ENCODE results near the gene MVB12A. TPM values are rescaled to one million over a fixed set of nuclear protein-coding genes. Genes with fewer than 3 reads are reported as not detected.
A peak's percentile ranks its signal among the peaks of the same experiment; 100 is the strongest.

Gene MVB12A
- total RNA-seq, 1 donor from 2014 or later, result 17.5 TPM

GRCh38 chr19:17436874-17437267 lies 17.0 kb downstream of the MVB12A start:
- FAIRE-seq (no peak), DNase-seq (ENCODE audit: low spot score in 2 of 2) (no peak)

GRCh38 chr19:17441241-17442021 lies 21.6 kb downstream of the MVB12A start:
- DNase-seq (ENCODE audit: low spot score in 2 of 2) (no peak), FAIRE-seq (no peak)

- FAIRE-seq, result no peak
Measured at GRCh38 chr19:17445526-17446165, 25.8 kb downstream of the MVB12A start.

GRCh38 chr19:17447704-17448130 lies 27.9 kb downstream of the MVB12A start:
- FAIRE-seq, result no peak
- no peak for DNase-seq (ENCODE audit: low spot score in 2 of 2)

More at GRCh38 chr19:17445526-17446165, 25.8 kb downstream of the MVB12A start:
- no peak for DNase-seq (ENCODE audit: low spot score in 2 of 2)

GRCh38 chr19:17448131-17448967 lies 28.5 kb downstream of the MVB12A start, which contains the start of gene TMEM221:
TSS of gene TMEM221 (minus strand) at chr19:17448668. CDS start at chr19:17448462, 206 bp downstream.
- DNase-seq (ENCODE audit: low spot score in 2 of 2), result peak; percentile 52 to 71
- FAIRE-seq, result no peak

- DNase-seq (ENCODE audit: low spot score in 2 of 2) (no peak), FAIRE-seq (no peak)
Measured at GRCh38 chr19:17450264-17451075, 30.6 kb downstream of the MVB12A start.

- FAIRE-seq (no peak), DNase-seq (ENCODE audit: low spot score in 2 of 2) (no peak)
Measured at GRCh38 chr19:17451820-17452219, 32.0 kb downstream of the MVB12A start.

- FAIRE-seq, result no peak
- no peak for DNase-seq (ENCODE audit: low spot score in 2 of 2)
Measured at GRCh38 chr19:17454576-17455071, 34.8 kb downstream of the MVB12A start.

GRCh38 chr19:17455308-17456123 lies 35.7 kb downstream of the MVB12A start:
- no peak for FAIRE-seq

GRCh38 chr19:17456127-17456526 lies 36.3 kb downstream of the MVB12A start:
- FAIRE-seq, result no peak
- DNase-seq (ENCODE audit: low spot score in 2 of 2), result no peak

More at GRCh38 chr19:17455308-17456123, 35.7 kb downstream of the MVB12A start:
- no peak for DNase-seq (ENCODE audit: low spot score in 2 of 2)

- FAIRE-seq (no peak), DNase-seq (ENCODE audit: low spot score in 2 of 2) (no peak)
Measured at GRCh38 chr19:17457616-17458015, 37.8 kb downstream of the MVB12A start.

- DNase-seq (ENCODE audit: low spot score in 2 of 2) (no peak), FAIRE-seq (no peak)
Measured at GRCh38 chr19:17458970-17459369, 39.1 kb downstream of the MVB12A start.

- no peak for DNase-seq (ENCODE audit: low spot score in 2 of 2)
- no peak for FAIRE-seq
Measured at GRCh38 chr19:17460372-17461230, 40.8 kb downstream of the MVB12A start, which contains the start of gene NXNL1. TSS of gene NXNL1 (minus strand) at chr19:17460926. CDS start at chr19:17460869, 57 bp downstream.

GRCh38 chr19:17466487-17466850 lies 46.6 kb downstream of the MVB12A start:
- FAIRE-seq, result peak; percentile 63
- DNase-seq (ENCODE audit: low spot score in 2 of 2), result no peak

- FAIRE-seq (no peak), DNase-seq (ENCODE audit: low spot score in 2 of 2) (no peak)
Measured at GRCh38 chr19:17467471-17468301, 47.8 kb downstream of the MVB12A start.

GRCh38 chr19:17468302-17469091 lies 48.6 kb downstream of the MVB12A start:
- FAIRE-seq (no peak), DNase-seq (ENCODE audit: low spot score in 2 of 2) (no peak)

Data from frontal cortex (tissue), 4 donors.